Erythroblast (primary cell): ENCODE results near the gene NR3C1.

Experiments used
- GATA1 ChIP-seq: IDR thresholded peaks from 2 replicates; pipeline ENCODE4 v1.6.1; 2011; ENCODE audit warnings: low read depth, mild to moderate bottlenecking, control low read depth, low read length, moderate library complexity
- POLR2A ChIP-seq: IDR thresholded peaks from 2 replicates; pipeline ENCODE4 v1.6.1; 2011; ENCODE audit warnings: mild to moderate bottlenecking, low read length

- no peak for TF ChIP-seq POLR2A
- TF ChIP-seq GATA1 = no peak
Measured at GRCh38 chr5:143237664-143238063, 165.8 kb downstream of the NR3C1 start.
